Measurements from ENCODE around the gene SAMD10. TPM values are rescaled to one million over a fixed set of nuclear protein-coding genes. Genes with fewer than 3 reads are reported as not detected.

Gene SAMD10
- total RNA-seq, 1 donor, result 1.3 TPM

DNA sequence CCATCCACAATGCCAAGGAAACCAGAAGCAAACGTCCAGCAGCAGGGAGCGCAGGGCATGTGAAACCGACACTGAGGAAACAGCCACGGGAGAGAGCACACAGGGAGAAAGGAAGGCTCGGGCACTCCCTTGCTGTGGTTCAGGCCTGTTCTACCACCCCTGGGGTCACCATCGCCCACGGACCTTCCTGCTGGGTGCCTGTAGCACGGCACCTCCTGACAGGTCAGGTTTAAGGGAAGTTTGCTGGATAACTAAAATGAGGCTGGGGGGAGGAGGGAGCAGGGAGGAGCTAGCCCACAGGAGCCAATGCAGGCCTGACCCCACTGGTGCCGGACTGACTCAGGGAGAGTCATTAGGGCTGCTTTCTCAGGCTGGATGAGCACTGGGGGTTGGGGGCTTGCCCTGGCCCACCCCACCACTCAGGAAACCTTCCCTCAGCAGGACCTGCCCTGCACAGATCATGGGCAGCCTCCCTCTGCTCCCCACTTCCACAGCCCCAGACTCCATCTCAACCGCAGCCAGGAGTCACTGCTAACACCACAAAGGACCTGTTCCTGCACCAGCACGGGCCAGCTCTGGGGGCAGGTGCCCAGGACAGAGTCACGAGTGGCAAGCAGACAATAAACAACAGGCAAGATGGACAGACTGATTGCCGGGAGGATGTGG is 25.5 kb downstream of the SAMD10 start:
- DNase-seq (ENCODE audit: low read depth), result no peak
- no peak overlapping the region for H3K4me3 ChIP-seq (ENCODE audit: low read depth, low read length)
- no peak for TF ChIP-seq CTCF (IDR thresholded peaks at IDR 0.05; ENCODE audit: insufficient read depth, low read depth, low read length)

DNA sequence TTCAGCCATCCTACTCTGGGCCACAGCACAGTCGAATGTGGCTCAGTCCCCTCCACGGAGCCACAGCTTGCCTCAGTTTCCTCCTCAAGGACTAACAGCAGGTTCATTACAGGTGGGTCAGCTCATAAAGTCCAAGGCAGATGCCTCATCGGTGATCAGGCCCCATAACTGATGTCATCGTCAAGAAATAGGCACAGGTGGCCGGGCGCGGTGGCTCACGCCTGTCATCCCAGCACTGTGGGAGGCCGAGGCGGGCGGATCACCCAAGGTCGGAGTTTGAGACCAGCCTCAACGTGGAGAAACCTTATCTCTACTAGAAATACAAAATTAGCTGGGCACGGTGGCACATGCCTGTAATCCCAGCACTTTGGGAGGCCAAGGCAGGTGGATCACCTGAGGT is 26.7 kb downstream of the SAMD10 start:
- TF ChIP-seq CTCF (IDR thresholded peaks at IDR 0.05; ENCODE audit: insufficient read depth, low read depth, low read length), result no peak
- H3K4me3 ChIP-seq (ENCODE audit: low read depth, low read length), result no peak overlapping the region
- no peak for DNase-seq (ENCODE audit: low read depth)

DNA sequence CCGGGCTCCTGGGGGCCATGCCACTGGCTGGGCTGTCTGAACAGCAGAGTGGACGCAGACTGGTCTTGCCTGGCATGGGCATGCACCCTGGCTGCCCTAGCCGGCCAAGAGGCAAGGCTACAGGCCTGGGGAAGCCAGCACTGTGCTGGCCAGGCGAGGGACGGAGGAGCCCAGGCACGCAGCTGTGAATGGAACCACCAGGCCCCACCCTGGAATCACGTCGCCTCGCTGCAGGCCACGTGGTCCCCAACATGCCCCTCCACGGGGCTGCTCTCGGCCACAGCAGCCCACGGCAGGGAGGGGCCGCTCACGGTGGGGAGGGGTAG is 27.3 kb downstream of the SAMD10 start:
- no peak for TF ChIP-seq CTCF (IDR thresholded peaks at IDR 0.05; ENCODE audit: insufficient read depth, low read depth, low read length)
- no peak overlapping the region for H3K4me3 ChIP-seq (ENCODE audit: low read depth, low read length)
- no peak for DNase-seq (ENCODE audit: low read depth)

DNA sequence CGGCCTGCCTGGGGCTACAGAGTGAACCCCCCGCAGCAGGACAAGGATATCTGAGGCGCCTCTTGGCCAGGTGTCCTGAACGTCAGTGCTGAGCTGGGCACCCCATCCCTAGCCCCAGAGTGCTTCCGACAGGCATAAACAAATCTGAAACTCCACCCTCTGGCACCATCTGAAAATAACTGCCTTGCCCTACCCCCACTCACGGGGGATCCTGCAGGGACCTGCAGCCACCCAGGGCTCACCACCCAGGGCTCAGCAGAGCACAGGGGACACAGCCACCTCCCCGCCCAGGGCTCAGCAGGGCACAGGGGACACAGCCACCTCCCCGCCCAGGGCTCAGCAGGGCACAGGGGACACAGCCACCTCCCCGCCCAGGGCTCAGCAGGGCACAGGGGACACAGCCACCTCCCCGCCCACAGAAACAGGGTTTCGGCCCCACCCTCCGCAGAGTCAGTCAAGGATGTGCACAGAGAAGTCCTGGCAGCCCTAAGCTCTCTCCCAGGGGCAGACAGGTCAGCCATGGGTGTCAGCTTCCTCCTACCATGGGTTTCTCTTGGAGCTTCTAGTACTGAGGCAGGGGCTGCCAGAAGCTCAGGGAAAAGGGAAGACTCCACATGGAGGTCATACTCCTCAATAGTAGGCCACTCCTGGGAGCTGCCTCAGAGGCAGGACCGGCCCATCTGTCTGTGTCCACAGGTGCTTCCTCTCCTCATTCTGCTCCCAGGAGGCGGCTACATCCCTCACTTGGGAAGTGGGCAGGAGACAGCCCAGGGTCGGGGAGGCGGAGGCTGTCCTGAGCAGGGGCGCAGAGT is 27.8 kb downstream of the SAMD10 start:
- no peak overlapping the region for H3K4me3 ChIP-seq (ENCODE audit: low read depth, low read length)
- no peak for TF ChIP-seq CTCF (IDR thresholded peaks at IDR 0.05; ENCODE audit: insufficient read depth, low read depth, low read length)
- no peak for DNase-seq (ENCODE audit: low read depth)

- no peak overlapping the region for H3K4me3 ChIP-seq (ENCODE audit: low read depth, low read length)
- no peak for DNase-seq (ENCODE audit: low read depth)
- TF ChIP-seq CTCF (IDR thresholded peaks at IDR 0.05; ENCODE audit: insufficient read depth, low read depth, low read length), result no peak
Observed at GRCh38 chr20:63950701-63951397, 28.6 kb downstream of the SAMD10 start.

DNA sequence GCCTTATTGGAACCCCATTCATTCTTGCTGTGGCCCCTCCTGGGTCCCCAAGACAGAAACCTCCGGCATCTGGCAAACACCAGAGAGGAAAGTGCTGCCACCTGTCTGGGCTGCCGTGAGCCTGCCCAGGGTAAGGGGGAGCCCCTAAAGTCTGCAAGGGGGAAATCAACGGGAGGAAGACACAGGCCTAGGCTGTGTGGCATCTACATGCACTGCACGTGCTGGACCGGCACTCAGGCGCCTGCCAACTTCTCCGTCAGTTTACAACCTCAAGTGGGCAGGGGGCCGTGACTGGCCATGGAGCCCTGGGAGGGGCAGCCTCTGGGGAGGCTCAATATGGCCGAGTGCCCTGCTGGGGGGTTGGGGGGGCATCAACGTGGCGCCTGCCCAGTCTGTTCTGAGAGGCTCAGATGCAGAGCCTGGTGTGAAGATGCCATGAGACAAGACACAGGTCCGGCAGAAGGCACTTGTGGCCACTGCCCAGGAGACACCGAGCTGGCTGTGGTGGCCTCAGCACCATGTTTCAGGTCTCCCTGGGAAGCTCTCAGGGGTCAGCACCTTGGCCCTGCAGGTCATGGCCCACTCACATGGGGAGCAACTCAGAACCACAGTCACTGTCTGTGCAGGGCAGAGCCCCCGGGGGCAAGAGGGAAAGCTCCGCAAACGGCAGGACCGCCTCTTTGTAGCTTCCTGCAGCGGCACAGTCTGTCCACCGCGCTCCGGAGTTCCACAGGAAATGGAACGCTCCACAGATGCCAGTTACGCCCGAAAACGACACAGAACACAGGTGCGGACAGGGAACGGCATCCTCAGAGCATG is 31.6 kb downstream of the SAMD10 start:
- DNase-seq (ENCODE audit: low read depth), result no peak
- H3K4me3 ChIP-seq (ENCODE audit: low read depth, low read length), result no peak overlapping the region
- no peak for TF ChIP-seq CTCF (IDR thresholded peaks at IDR 0.05; ENCODE audit: insufficient read depth, low read depth, low read length)
